ENCODE data around the gene TIMM22. TPM values are rescaled to one million over a fixed set of nuclear protein-coding genes. Genes with fewer than 3 reads are reported as not detected.

TIMM22 gene
- total and polyA plus RNA-seq, 3 donors from 2014 or later, result 18.2 to 19.1 (median 18.3) TPM

- H3K36me3 ChIP-seq (ENCODE audit: low read depth, missing control alignments), result no peaks in the 10 kb centered on the region
- H3K4me3 ChIP-seq, result no peak overlapping the region
- intact Hi-C loops (cut with DNase I; ENCODE audit: low total_unique reads), result no loop called here
- no peaks in the 10 kb centered on the region for H3K9me3 ChIP-seq
- no peaks in the 10 kb centered on the region for H3K27me3 ChIP-seq
- TF ChIP-seq POLR2A (IDR thresholded peaks at IDR 0.05) (no peak), CTCF (IDR thresholded peaks at IDR 0.05) (no peak)
- no peak for DNase-seq
- H3K4me1 ChIP-seq, result no peaks in the 10 kb centered on the region
- H3K27ac ChIP-seq, result no peak overlapping the region
- WGBS, 2 donors, result 93 to 96% methylated on average over 28 of the region's 28 CpGs
Observed at GRCh38 chr17:1049446-1050225, 52.7 kb downstream of the TIMM22 start.

GRCh38 chr17:1050246-1050995 is 53.5 kb downstream of the TIMM22 start:
- TF ChIP-seq CTCF (IDR thresholded peaks at IDR 0.05) (no peak), POLR2A (IDR thresholded peaks at IDR 0.05) (no peak)
- no peak overlapping the region for H3K27ac ChIP-seq
- WGBS, 2 donors, result 83 to 90% methylated on average over 14 to 22 of the region's 22 CpGs
- H3K4me1 ChIP-seq, result no peaks in the 10 kb centered on the region
- DNase-seq, result no peak
- H3K9me3 ChIP-seq, result no peaks in the 10 kb centered on the region
- no peaks in the 10 kb centered on the region for H3K27me3 ChIP-seq
- no peaks in the 10 kb centered on the region for H3K36me3 ChIP-seq (ENCODE audit: low read depth, missing control alignments)
- intact Hi-C loops (cut with DNase I; ENCODE audit: low total_unique reads), result no loop called here
- H3K4me3 ChIP-seq, result no peak overlapping the region

- no peaks in the 10 kb centered on the region for H3K36me3 ChIP-seq (ENCODE audit: low read depth, missing control alignments)
- H3K4me3 ChIP-seq, result no peak overlapping the region
- DNase-seq, result no peak
- WGBS, 2 donors, result 90 to 91% methylated on average over 22 to 33 of the region's 33 CpGs
- intact Hi-C loops (cut with DNase I; ENCODE audit: low total_unique reads), result no loop called here
- no peaks in the 10 kb centered on the region for H3K9me3 ChIP-seq
- no peak for TF ChIP-seq POLR2A (IDR thresholded peaks at IDR 0.05)
- TF ChIP-seq CTCF (IDR thresholded peaks at IDR 0.05), result no peak
- H3K27me3 ChIP-seq, result no peaks in the 10 kb centered on the region
- H3K27ac ChIP-seq, result no peak overlapping the region
- no peaks in the 10 kb centered on the region for H3K4me1 ChIP-seq
Observed at GRCh38 chr17:1050996-1051925, 54.3 kb downstream of the TIMM22 start.

Small RNA genes within 50 kb of the gene (microRNA-seq; reads per million reads assigned to microRNA genes)
- 0 reads per million in 2 donors for gene MIR3183 (ENCODE audit: borderline number of aligned reads in 2 of 2, borderline replicate concordance in 1 of 2)

Small RNA genes within 50 kb of the gene (small RNA-seq; reads per million reads assigned to genes)
- gene MIR3183, result 0 reads per million in 2 donors

Other genes starting within 250 kb of the TIMM22 start
- 10 to 100 TPM; 64.2 to 77.4 TPM for gene GEMIN4, start 244.9 kb upstream of the TIMM22 start, total RNA-seq
- gene GEMIN4, start 244.9 kb upstream of the TIMM22 start, polyA plus RNA-seq (ENCODE audit: insufficient read depth, low read depth, low replicate concordance), result 149 TPM
- gene GLOD4, start 214.8 kb upstream of the TIMM22 start, total RNA-seq, result 10 to 100 TPM; 55.9 to 82.8 TPM
- 45.0 TPM for gene GLOD4, start 214.8 kb upstream of the TIMM22 start, polyA plus RNA-seq (ENCODE audit: insufficient read depth, low read depth, low replicate concordance)
- 10 to 100 TPM; 26.0 to 32.6 TPM for gene MRM3, start 214.8 kb upstream of the TIMM22 start, total RNA-seq
- 33.1 TPM for gene MRM3, start 214.8 kb upstream of the TIMM22 start, polyA plus RNA-seq (ENCODE audit: insufficient read depth, low read depth, low replicate concordance)
- 10 to 100 TPM; 22.9 to 26.0 TPM for gene NXN, start 17.4 kb upstream of the TIMM22 start, total RNA-seq
- 23.0 TPM for gene NXN, start 17.4 kb upstream of the TIMM22 start, polyA plus RNA-seq (ENCODE audit: insufficient read depth, low read depth, low replicate concordance)
- gene ABR, start 182.9 kb downstream of the TIMM22 start, total RNA-seq, result 10 to 100 TPM; 42.1 to 52.7 TPM
- gene ABR, start 182.9 kb downstream of the TIMM22 start, polyA plus RNA-seq (ENCODE audit: insufficient read depth, low read depth, low replicate concordance), result 30.6 TPM